Fibroblast of lung (primary cell): ENCODE results near the gene SLC22A17. TPM values are rescaled to one million over a fixed set of nuclear protein-coding genes. Genes with fewer than 3 reads are reported as not detected.

Source experiments
- DNase-seq, 2 donors: peaks; one replicate each; pipeline versions ENCODE4 v3.0.0 to v3.0.0-alpha.2; 2010; ENCODE audit warnings: low read depth in 2 of 2
- H2AFZ ChIP-seq: 2 replicates; pipeline ENCODE4 v1.5.1; 2012; ENCODE audit warnings: low read length, control low read depth, inconsistent platforms
- H3K27ac ChIP-seq: 2 replicates; pipeline ENCODE4 v1.5.1; 2011; ENCODE audit warnings: low read length, control low read depth; ENCODE audit not compliant: insufficient read depth
- H3K27me3 ChIP-seq: 2 replicates; pipeline ENCODE4 v1.5.1; 2011; ENCODE audit warnings: mild to moderate bottlenecking, low read length; ENCODE audit not compliant: control insufficient read depth, insufficient read depth
- H3K36me3 ChIP-seq: 2 replicates; pipeline ENCODE4 v1.5.1; 2011; ENCODE audit warnings: low read length; ENCODE audit not compliant: control insufficient read depth, insufficient read depth
- H3K4me1 ChIP-seq: 2 replicates; pipeline ENCODE4 v1.5.1; 2011; ENCODE audit warnings: low read length; ENCODE audit not compliant: control insufficient read depth, insufficient read depth; ENCODE audit errors: extremely low read depth
- H3K4me2 ChIP-seq: 2 replicates; pipeline ENCODE4 v1.5.1; 2011; ENCODE audit warnings: low read length, control low read depth; ENCODE audit not compliant: insufficient read depth; ENCODE audit errors: extremely low read depth
- H3K4me3 ChIP-seq, 4 experiments: fragments of 200-600 bp in 1 of 4; sonication (generic) in 1 of 4; replicated peaks in 1 of 4; 2 replicates each; pipeline ENCODE4 v1.5.1; 2011 to 2016; ENCODE audit warnings: low read length in 4 of 4, low read depth in 3 of 4, mild to moderate bottlenecking in 3 of 4, control low read depth in 2 of 4, inconsistent platforms in 1 of 4, mixed read lengths in 1 of 4; ENCODE audit not compliant: insufficient read depth in 1 of 4; ENCODE audit errors: control extremely low read depth in 1 of 4
- H3K79me2 ChIP-seq: 2 replicates; pipeline ENCODE4 v1.5.1; 2012; ENCODE audit warnings: mild to moderate bottlenecking, low read length, inconsistent platforms; ENCODE audit not compliant: control insufficient read depth, insufficient read depth
- H3K9ac ChIP-seq: 2 replicates; pipeline ENCODE4 v1.5.1; 2011; ENCODE audit warnings: mild to moderate bottlenecking, low read length, control low read depth; ENCODE audit not compliant: insufficient read depth
- H3K9me3 ChIP-seq: 2 replicates; pipeline ENCODE4 v1.5.1; 2012; ENCODE audit warnings: low read depth, low read length; ENCODE audit not compliant: control insufficient read depth, insufficient read depth
- H4K20me1 ChIP-seq: 2 replicates; pipeline ENCODE4 v1.5.1; 2011; ENCODE audit warnings: low read length; ENCODE audit not compliant: control insufficient read depth, insufficient read depth; ENCODE audit errors: extremely low read depth
- EZH2 ChIP-seq: IDR thresholded peaks from 2 replicates; pipeline ENCODE4 v1.5.1; 2012; ENCODE audit warnings: low read length, control low read depth, mild to moderate bottlenecking; ENCODE audit errors: missing control alignments
- polyA plus RNA-seq, 2 donors: library from polyadenylated mRNA; depleted of rRNA in 1 of 2; stranded (reverse) in 1 of 2; unstranded in 1 of 2; fragments of >200 nt; gene quantifications; 2 replicates each; pipeline ENCODE4 v1.2.1, GENCODE V29; 2011 to 2012; ENCODE audit warnings: missing spikeins in 1 of 2
- total RNA-seq: library from RNA; depleted of rRNA; stranded (reverse); fragments of >200 nt; gene quantifications from 2 replicates; pipeline ENCODE4 v1.2.1, GENCODE V29; 2014
- TF ChIP-seq, protein P1 (sequence below), 2 donors: IDR thresholded peaks in 1 of 2; conservative IDR thresholded peaks in 1 of 2; 1 replicate in 1 of 2; 2 replicates in 1 of 2; pipeline ENCODE4 v1.5.1; 2011 to 2012; ENCODE audit warnings: low read length in 2 of 2, control low read depth in 1 of 2, inconsistent platforms in 1 of 2, low read depth in 1 of 2, mild to moderate bottlenecking in 1 of 2

SLC22A17 gene
- total and polyA plus RNA-seq, 2 donors (not counting 1 experiment from before 2014, with no cell fraction given), result 7.9 to 23.1 TPM

DNA sequence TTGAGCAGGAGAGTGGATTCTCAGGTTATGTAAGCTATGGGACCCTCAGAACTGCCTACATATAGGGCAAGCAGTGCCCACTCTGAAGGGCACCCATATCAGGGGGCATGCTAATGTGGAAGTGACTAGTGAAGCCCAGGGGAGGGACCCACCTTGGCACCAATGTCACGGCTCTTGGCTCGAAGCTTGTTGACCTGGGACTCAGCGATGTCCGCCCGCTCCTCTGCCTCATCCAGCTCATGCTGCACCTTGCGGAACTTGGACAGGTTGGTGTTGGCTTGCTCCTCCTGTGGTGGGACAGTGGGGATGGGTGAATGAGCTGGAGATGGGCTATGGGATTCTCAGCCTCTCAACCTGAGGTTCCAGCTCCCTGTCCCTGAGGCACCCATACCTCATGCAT lies 29.6 kb upstream of the SLC22A17 start:
- Histone ChIP-seq H3K79me2 (no peaks in the 10 kb centered on the region), H4K20me1 (no peaks in the 10 kb centered on the region), H3K4me2 (no peak overlapping the region), H3K9ac (no peak overlapping the region), H3K9me3 (no peaks in the 10 kb centered on the region), H3K4me3 (no peak overlapping the region), H3K27me3 (no peaks in the 10 kb centered on the region), H3K27ac (no peak overlapping the region), H2AFZ (no peak overlapping the region), H3K36me3 (no peaks in the 10 kb centered on the region), H3K4me1 (no peaks in the 10 kb centered on the region)
- DNase-seq, result no peak
- TF ChIP-seq, protein P1, sequence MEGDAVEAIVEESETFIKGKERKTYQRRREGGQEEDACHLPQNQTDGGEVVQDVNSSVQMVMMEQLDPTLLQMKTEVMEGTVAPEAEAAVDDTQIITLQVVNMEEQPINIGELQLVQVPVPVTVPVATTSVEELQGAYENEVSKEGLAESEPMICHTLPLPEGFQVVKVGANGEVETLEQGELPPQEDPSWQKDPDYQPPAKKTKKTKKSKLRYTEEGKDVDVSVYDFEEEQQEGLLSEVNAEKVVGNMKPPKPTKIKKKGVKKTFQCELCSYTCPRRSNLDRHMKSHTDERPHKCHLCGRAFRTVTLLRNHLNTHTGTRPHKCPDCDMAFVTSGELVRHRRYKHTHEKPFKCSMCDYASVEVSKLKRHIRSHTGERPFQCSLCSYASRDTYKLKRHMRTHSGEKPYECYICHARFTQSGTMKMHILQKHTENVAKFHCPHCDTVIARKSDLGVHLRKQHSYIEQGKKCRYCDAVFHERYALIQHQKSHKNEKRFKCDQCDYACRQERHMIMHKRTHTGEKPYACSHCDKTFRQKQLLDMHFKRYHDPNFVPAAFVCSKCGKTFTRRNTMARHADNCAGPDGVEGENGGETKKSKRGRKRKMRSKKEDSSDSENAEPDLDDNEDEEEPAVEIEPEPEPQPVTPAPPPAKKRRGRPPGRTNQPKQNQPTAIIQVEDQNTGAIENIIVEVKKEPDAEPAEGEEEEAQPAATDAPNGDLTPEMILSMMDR (conservative IDR thresholded peaks at IDR 0.05 in 1 of 2, IDR thresholded peaks at IDR 0.05 in 1 of 2; ENCODE audit: low read depth in 1 of 2, low read length in 2 of 2), result no peak
- no peak for TF ChIP-seq EZH2

DNA sequence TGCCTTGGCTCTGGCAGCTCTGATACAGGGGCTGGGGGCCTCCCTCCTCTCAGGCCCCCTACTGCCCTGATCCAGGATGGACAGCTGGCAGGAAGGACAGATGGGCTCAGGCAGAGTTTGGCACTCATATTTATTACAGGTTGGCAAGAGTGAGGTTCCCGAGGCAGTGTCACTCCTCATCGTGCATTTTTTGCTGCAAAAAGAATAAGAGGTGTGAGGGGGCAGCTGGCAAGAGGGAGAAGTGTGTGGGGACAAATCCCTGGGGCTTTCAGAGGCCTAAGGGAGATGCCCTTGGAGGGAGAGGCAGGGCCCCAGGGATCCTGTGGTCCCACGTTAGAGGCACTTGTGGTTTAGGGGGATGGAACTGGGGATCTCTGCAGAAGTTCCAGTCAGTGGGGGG lies 29.2 kb upstream of the SLC22A17 start:
- TF ChIP-seq EZH2, result no peak
- no peaks in the 10 kb centered on the region for H3K9me3 ChIP-seq
- no peaks in the 10 kb centered on the region for H3K79me2 ChIP-seq
- no peak overlapping the region for H3K4me2 ChIP-seq
- H4K20me1 ChIP-seq, result no peaks in the 10 kb centered on the region
- no peak overlapping the region for H3K9ac ChIP-seq
- DNase-seq, result no peak
- H3K4me1 ChIP-seq, result no peaks in the 10 kb centered on the region
- no peak overlapping the region for H3K4me3 ChIP-seq
- H3K27me3 ChIP-seq, result no peaks in the 10 kb centered on the region
- no peak overlapping the region for H3K27ac ChIP-seq
- H2AFZ ChIP-seq, result no peak overlapping the region
- no peaks in the 10 kb centered on the region for H3K36me3 ChIP-seq

DNA sequence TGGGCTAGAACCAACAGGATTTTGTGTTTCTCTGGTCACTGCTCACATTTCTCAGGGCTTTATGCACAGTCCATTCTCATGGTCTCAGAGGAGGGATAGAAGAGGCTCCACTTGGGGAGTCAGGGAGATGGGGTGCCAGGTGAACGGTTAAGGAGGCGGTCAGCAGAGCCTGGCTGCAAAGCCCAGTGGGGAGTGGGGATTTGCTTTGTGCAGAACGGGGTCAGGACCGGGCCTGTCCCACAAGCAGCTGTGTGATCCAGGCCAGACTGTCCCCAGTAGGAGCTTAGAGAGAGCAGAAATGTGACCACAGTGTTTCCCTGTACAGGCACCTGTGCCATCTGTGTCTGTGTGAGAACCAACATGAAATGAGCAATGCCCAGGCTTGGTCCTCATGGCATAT lies 28.3 kb upstream of the SLC22A17 start:
- H3K9ac ChIP-seq, result no peak overlapping the region
- H3K4me3 ChIP-seq, result no peak overlapping the region
- no peak for DNase-seq
- H3K4me2 ChIP-seq, result no peak overlapping the region
- no peak overlapping the region for H2AFZ ChIP-seq
- H3K79me2 ChIP-seq, result no peaks in the 10 kb centered on the region
- no peaks in the 10 kb centered on the region for H3K9me3 ChIP-seq
- no peaks in the 10 kb centered on the region for H3K27me3 ChIP-seq
- no peaks in the 10 kb centered on the region for H3K36me3 ChIP-seq
- TF ChIP-seq, protein P1 (conservative IDR thresholded peaks at IDR 0.05 in 1 of 2, IDR thresholded peaks at IDR 0.05 in 1 of 2; ENCODE audit: low read depth in 1 of 2, low read length in 2 of 2), result no peak
- TF ChIP-seq EZH2, result no peak
- H3K4me1 ChIP-seq, result no peaks in the 10 kb centered on the region
- no peaks in the 10 kb centered on the region for H4K20me1 ChIP-seq
- H3K27ac ChIP-seq, result no peak overlapping the region
